Ovary (tissue), 9 donors: ENCODE data around the gene ERO1A. TPM values are rescaled to one million over a fixed set of nuclear protein-coding genes. Genes with fewer than 3 reads are reported as not detected.

Experiments
- DNase-seq, 5 donors: peaks; one replicate each; pipeline ENCODE4 v3.0.0-alpha.2; 2019 to 2020
- H3K27ac ChIP-seq, 2 donors: fragments of 200-600 bp; one replicate each; pipeline versions ENCODE4 v1.5.1 to v1.8.0; 2019 to 2022
- H3K27me3 ChIP-seq: fragments of 200-600 bp; one replicate; pipeline ENCODE4 v1.8.0; 2022
- H3K36me3 ChIP-seq: fragments of 200-600 bp; sonication (generic); one replicate; pipeline ENCODE4 v1.5.1; 2019
- H3K4me1 ChIP-seq: one replicate; pipeline ENCODE4 v1.8.1; 2013; ENCODE audit warnings: mild to moderate bottlenecking, moderate library complexity; ENCODE audit not compliant: insufficient read depth
- H3K4me3 ChIP-seq: fragments of 200-600 bp; sonication (generic); one replicate; pipeline ENCODE4 v1.5.1; 2017
- H3K9me3 ChIP-seq, 2 donors: fragments of 200-600 bp in 1 of 2; sonication (generic) in 1 of 2; one replicate each; pipeline versions ENCODE4 v1.5.1 to v1.8.1; 2013 to 2019; ENCODE audit warnings: mild to moderate bottlenecking in 1 of 2, moderate library complexity in 1 of 2
- EP300 ChIP-seq: sonication (generic); formaldehyde crosslinking; IDR thresholded peaks from one replicate; pipeline ENCODE4 v1.6.1; 2017; ENCODE audit warnings: antibody characterized with exemption
- POLR2A ChIP-seq: fragments of 450-650 bp; IDR thresholded peaks from one replicate; pipeline ENCODE4 v1.6.1; 2017; ENCODE audit warnings: antibody characterized with exemption, mild to moderate bottlenecking, moderate library complexity
- WGBS, 3 donors: extraction: QIAGEN DNeasy Blood & Tissue Kit in 1 of 3; methylation state at CpG; one replicate each; pipeline versions ENCODE4 v1.1.5 to v1.1.7; 2013 to 2017; 5-methylcytosine and 5-hydroxymethylcytosine counted together
- intact Hi-C, 4 donors: fragments of 100-400 bp; cut with DNase I; formaldehyde crosslinking; loops; one replicate each; pipeline versions ENCODE4 v1.11.0 to v1.15.1; 2022 to 2023
- polyA plus RNA-seq, 2 donors: library from polyadenylated mRNA; stranded (reverse); fragments of 200-250 nt in 1 of 2; fragments of 350-450 nt in 1 of 2; fragmentation: Illumina TruSeq in 1 of 2; extraction: RNeasy Lipid Tissue Mini Kit (QIAGEN cat#74804) in 1 of 2; gene quantifications; one replicate each; pipeline ENCODE4 v1.2.3, GENCODE V29; 2013 to 2014
- total RNA-seq, 7 donors: library from RNA; depleted of rRNA in 2 of 7; stranded (reverse); fragments of >200 nt in 2 of 7; fragmentation: NEBNext Ultra II Directional in 3 of 7; extraction: Animal tissue kit (Norgen Biotek cat#: 25700) in 3 of 7; gene quantifications; one replicate each; pipeline versions ENCODE4 v1.1.0 to v1.2.4, GENCODE V29; 2016 to 2023
- TF ChIP-seq, protein P1 (sequence below), 3 donors: fragments of 450-650 bp in 2 of 3; fragments of 200-600 bp in 1 of 3; IDR thresholded peaks; one replicate each; pipeline versions ENCODE4 v1.5.1 to v1.8.0; 2016 to 2022; ENCODE audit warnings: antibody characterized with exemption in 3 of 3, mild to moderate bottlenecking in 1 of 3
- donor health status: DM: no; HTN: no; CAD: no; lungs with moderate emphysema.
- donor health status: DM: no; HTN: no; CAD: no.
- donor health status: Bipolar disorder and iron deficiency.
- donor health status: DM: yes; HTN: yes; CAD: no.
- donor health status: DM: no; HTN: no; CAD: no.
- donor health status: DM: yes; HTN: yes; CAD: no.

Gene ERO1A
- total and polyA plus RNA-seq, 9 donors = 6.5 to 30.6 (median 21.2) TPM

DNA sequence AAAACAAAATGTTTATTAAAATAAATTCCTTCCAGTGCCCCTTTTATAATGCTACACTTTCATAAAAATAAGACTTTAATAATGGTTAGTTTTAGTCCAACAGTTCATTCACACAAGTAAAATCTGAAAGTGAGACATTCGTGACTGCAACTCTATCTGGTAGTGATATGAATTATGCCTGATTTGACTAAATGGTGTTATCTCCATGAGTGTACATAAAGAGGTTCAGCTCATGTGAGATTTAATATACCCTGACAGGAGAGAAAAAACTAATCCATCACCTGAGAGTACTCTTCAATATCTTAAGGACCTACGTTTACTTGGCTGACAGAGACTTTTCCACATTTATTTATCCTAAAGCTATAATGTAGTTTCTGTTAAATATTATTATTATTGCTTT, 34.0 kb downstream of the ERO1A start:
- H3K27ac ChIP-seq = no peak overlapping the region
- TF ChIP-seq, protein P1, sequence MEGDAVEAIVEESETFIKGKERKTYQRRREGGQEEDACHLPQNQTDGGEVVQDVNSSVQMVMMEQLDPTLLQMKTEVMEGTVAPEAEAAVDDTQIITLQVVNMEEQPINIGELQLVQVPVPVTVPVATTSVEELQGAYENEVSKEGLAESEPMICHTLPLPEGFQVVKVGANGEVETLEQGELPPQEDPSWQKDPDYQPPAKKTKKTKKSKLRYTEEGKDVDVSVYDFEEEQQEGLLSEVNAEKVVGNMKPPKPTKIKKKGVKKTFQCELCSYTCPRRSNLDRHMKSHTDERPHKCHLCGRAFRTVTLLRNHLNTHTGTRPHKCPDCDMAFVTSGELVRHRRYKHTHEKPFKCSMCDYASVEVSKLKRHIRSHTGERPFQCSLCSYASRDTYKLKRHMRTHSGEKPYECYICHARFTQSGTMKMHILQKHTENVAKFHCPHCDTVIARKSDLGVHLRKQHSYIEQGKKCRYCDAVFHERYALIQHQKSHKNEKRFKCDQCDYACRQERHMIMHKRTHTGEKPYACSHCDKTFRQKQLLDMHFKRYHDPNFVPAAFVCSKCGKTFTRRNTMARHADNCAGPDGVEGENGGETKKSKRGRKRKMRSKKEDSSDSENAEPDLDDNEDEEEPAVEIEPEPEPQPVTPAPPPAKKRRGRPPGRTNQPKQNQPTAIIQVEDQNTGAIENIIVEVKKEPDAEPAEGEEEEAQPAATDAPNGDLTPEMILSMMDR (IDR thresholded peaks at IDR 0.05) = no peak
- TF ChIP-seq POLR2A (no peak), EP300 (no peak)
- intact Hi-C loops = no loop called here
- no peaks in the 10 kb centered on the region for H3K27me3 ChIP-seq
- DNase-seq = no peak
- H3K4me1 ChIP-seq = no peaks in the 10 kb centered on the region
- no peaks in the 10 kb centered on the region for H3K9me3 ChIP-seq
- no peaks in the 10 kb centered on the region for H3K36me3 ChIP-seq
- no peak overlapping the region for H3K4me3 ChIP-seq
- WGBS, 3 donors = 93 to 97% (median 95%) methylated on average over 2 of the region's 2 CpGs

DNA sequence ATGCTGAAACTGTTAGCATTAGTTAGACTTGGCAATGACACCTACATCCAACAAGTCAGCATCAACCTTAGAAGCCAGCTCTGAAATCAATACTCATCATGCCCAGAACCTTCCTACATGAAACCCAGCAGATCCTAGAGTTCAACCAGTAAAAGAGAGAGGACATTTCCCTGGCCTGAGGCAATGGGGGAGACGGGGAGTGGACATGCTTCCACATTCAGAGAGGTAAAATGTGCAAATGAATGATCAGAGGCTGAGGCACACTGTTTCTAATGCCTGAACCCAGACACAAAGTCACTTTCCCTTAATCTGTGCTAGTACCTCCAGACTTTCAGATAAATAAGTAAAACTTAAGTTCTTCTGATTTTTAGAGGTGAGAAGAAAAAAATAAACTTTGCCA, 34.5 kb downstream of the ERO1A start:
- no peak for DNase-seq
- Histone ChIP-seq H3K27me3 (no peaks in the 10 kb centered on the region), H3K9me3 (no peaks in the 10 kb centered on the region), H3K4me1 (no peaks in the 10 kb centered on the region), H3K36me3 (no peaks in the 10 kb centered on the region), H3K4me3 (no peak overlapping the region), H3K27ac (no peak overlapping the region)
- TF ChIP-seq, protein P1 (IDR thresholded peaks at IDR 0.05) = no peak
- TF ChIP-seq POLR2A = no peak
- TF ChIP-seq EP300 = no peak
- intact Hi-C loops = no loop called here
- 71 to 84% (median 72%) methylated on average over 1 of the region's 1 CpG for WGBS, 3 donors

DNA sequence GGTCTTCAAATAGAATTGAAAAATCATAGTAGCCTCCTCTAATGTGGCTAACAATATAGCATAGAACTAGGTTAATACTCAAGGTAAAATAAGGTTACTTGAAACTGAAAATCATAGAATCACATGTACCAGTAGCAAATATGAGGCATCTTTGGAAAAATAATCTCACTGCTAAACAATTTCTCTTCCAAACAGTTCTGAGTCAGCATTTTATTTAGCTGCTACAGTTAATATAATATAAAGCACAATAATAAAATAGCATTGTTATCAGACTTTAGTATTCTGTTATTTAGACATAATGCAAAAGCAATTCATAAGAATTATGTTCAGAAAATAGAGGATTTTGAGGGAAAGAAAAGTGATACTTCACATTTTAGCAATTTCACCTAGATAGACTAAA, 35.0 kb downstream of the ERO1A start:
- intact Hi-C loops = no loop called here
- Histone ChIP-seq H3K9me3 (no peaks in the 10 kb centered on the region), H3K4me1 (no peaks in the 10 kb centered on the region), H3K27ac (no peak overlapping the region), H3K36me3 (no peaks in the 10 kb centered on the region), H3K27me3 (no peaks in the 10 kb centered on the region), H3K4me3 (no peak overlapping the region)
- DNase-seq = no peak
- no peak for TF ChIP-seq POLR2A
- TF ChIP-seq, protein P1 (IDR thresholded peaks at IDR 0.05) = no peak

GRCh38 chr14:52656905-52657304, 38.5 kb downstream of the ERO1A start:
- intact Hi-C loops = no loop called here
- Histone ChIP-seq H3K36me3 (no peaks in the 10 kb centered on the region), H3K4me3 (no peak overlapping the region), H3K4me1 (no peaks in the 10 kb centered on the region), H3K27me3 (no peaks in the 10 kb centered on the region), H3K27ac (no peak overlapping the region), H3K9me3 (no peaks in the 10 kb centered on the region)
- DNase-seq = no peak
- TF ChIP-seq POLR2A = no peak
- no peak for TF ChIP-seq EP300
- TF ChIP-seq, protein P1 (IDR thresholded peaks at IDR 0.05) = no peak

GRCh38 chr14:52650774-52651173, 44.6 kb downstream of the ERO1A start:
- Histone ChIP-seq H3K36me3 (no peaks in the 10 kb centered on the region), H3K27ac (no peak overlapping the region), H3K4me1 (no peaks in the 10 kb centered on the region), H3K27me3 (no peaks in the 10 kb centered on the region), H3K9me3 (no peaks in the 10 kb centered on the region), H3K4me3 (no peak overlapping the region)
- intact Hi-C loops = no loop called here
- no peak for TF ChIP-seq POLR2A
- TF ChIP-seq, protein P1 (IDR thresholded peaks at IDR 0.05) = no peak
- no peak for TF ChIP-seq EP300
- DNase-seq = no peak
- WGBS, 3 donors = 85 to 91% (median 88%) methylated on average over 6 of the region's 6 CpGs
